COLO668 (cell line): ENCODE results near the gene ASPG.

Source experiments
- DNase-seq: peaks from one replicate; lab custom pipeline; 2025; ENCODE audit not compliant: unreplicated experiment; lab: John Stamatoyannopoulos, UW

The ASPG gene

GRCh38 chr14:104085032-104085888, at the start of gene ASPG:
Gene ASPG (plus strand): TSS chr14:104085700. CDS start chr14:104085771, 71 bp downstream.
- no peak for DNase-seq

DNA sequence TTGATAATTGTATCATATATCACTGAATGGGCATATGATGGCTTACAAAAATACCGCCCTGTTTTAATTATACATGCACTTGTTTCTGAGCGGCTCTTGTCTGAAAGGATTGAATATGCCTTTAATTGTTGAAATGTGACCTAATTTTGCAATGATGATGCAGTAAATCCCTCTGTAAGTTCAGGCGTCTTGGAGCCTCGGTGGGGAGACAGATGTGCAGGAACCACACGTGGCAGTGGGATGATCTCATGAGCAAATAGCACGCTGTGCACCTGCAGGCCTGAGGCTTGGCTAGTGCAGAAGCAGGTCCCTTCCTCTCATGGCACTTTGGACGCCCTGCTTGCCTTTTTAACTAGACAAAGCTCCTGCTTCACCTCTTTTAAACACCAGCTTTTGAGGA, 49.3 kb upstream of the ASPG start:
- DNase-seq = peak; percentile 37

DNA sequence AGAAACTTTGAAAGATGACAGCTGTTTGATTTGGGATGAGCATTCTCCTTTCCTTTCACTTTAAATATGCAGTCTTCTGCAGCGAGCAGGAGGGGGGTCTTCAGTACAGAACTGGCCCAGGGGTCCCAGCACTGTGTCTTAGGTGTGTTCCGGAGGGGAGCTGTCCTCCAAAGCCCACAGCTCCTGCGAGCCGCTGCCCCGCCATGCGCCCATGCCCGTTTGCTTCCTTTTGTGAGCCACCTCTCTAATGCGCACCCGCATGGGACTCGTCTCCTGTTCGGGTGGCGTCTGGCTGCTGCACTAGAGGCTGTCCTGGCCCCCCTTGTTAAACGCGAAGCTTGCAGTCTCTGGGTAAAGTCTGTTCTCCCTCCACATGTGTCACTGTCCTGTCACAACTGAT, 48.4 kb upstream of the ASPG start:
- no peak for DNase-seq

GRCh38 chr14:104037903-104038302, 47.6 kb upstream of the ASPG start:
- DNase-seq = no peak

GRCh38 chr14:104039214-104039613, 46.3 kb upstream of the ASPG start:
- no peak for DNase-seq

DNA sequence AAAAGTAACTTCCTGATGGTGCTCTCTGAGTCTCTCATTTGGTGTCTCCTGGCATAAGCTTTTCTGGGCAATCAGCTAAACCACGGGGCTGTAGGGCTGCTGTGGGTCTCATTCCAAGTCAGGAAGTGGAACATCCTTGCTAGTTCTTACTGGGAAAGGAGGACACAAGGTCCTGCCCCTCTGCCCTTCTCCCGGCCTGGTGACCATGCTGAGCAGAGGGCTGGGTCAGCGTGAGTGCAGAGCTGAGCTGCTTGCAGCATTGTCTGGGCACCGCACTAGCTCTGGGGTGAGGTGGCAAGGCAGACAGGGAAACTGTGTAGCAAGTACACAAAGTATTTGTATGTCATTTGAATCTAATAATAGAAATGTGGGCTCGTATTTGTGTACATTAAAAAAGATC, 45.0 kb upstream of the ASPG start:
- no peak for DNase-seq

DNA sequence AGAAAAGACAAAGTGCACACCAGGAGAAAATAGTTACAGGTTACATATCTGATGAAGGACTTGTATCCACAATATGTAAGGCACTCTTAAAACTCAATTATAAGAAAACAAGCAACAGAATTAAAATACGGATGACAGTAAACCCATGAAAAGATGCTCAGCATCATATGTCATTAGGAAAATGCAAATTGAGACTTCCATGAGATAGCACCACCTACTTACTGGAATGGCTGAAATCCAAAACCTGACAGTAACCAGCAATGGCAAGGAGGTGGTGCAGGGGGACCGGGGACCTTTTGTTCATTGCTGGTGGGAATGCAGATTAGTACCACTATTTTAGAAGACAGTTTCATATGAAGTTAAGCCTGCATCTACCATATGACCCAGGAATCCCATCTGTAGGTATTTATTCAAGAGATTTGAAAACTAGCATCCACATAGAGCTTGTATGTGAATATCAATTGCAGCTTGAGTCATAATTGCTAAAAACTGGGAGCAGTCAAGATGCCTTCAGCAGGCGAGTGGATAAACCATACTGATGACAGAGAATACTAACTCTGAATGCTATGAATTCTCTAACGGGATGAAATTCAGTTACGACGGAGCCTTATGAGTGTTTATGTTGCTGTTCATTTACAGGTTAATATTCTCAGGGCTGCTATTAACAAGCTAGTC, 43.9 kb upstream of the ASPG start:
- DNase-seq = no peak

GRCh38 chr14:104044016-104044415, 41.5 kb upstream of the ASPG start:
- DNase-seq = no peak

DNA sequence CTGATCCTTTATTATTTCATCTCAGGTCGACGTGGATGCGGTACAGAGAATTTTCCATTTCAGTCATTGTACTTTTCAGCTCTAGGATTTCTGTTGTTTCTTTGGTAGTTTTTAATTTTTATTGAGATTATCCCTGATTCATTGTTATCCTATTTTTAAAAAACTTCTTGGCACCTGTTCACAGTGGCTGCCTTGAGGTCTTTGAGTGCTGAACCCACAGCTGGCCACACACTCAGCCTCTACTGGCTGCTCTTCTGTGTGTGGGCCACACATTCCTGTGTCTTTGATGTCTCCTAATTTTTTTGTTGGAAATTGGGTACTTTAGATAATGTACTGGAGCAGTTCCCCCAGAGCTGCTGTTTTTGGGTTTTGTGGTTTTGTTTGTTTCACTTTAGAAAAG, 37.7 kb upstream of the ASPG start:
- DNase-seq = no peak

DNA sequence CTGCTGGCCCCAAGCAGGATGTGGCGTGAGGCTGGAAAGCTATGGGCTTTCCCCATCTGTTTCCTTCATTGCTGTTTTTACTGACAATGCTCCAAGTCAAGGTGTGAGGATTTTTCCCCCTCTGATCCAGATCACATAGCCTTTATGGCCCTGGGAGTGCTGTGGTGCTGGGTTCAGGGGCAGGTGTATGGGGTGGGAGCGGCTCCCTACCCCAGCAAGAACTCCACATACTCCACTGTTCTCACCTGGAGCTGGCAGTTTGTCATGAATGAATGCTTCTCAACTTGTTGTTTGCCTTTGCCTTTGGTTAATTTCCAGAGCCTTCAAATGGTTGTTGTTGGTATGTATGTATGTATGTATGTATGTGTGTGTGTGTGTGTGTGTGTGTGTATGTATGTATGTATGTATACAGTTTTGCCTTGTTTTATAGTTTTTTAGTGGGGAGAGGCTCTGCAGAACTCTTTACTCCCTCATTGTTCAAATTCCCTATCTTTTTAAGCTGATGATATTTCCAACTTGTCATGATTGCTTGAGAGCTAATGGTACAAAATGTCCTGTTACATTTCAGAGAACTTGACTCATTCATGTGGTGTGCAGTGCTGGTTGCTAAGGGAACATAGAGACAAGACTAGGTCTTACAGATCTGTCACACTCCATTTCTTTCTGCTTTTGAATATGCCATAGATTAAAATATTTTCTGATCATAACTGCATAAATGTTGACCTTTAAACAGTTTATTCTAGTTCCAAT, 36.6 kb upstream of the ASPG start:
- no peak for DNase-seq

DNA sequence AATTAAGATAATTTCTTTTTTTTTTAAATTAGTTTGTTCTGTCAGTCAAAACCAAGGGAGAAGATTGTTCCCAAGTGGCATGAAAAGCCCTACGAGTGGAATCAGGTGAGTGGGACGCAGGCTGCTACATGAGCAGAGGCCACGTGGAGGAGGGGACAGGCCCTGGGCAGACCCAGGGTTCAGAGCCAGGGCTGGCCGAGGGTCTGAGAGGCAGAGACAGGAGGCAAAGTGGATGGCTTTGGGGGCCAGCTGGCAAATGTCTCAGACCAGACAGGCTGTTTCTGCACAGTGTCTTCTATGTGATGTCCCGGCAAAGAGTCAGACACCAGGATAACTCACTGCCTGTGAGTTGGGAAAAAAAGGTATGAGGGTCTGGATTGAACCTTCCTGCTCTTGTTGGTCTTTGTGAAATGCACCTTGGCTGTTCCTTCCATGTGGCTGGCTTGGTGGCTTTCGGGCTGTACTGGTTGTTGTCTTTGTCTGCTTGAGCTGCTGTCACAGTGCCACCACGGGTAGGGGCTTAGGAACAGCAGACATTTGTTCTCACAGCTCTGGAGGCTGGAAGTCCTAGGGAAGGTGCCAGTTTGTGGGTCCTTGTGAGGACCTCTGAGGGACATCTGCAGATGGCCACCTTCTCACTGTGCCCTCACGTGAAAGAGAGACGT, 35.8 kb upstream of the ASPG start:
- no peak for DNase-seq

DNA sequence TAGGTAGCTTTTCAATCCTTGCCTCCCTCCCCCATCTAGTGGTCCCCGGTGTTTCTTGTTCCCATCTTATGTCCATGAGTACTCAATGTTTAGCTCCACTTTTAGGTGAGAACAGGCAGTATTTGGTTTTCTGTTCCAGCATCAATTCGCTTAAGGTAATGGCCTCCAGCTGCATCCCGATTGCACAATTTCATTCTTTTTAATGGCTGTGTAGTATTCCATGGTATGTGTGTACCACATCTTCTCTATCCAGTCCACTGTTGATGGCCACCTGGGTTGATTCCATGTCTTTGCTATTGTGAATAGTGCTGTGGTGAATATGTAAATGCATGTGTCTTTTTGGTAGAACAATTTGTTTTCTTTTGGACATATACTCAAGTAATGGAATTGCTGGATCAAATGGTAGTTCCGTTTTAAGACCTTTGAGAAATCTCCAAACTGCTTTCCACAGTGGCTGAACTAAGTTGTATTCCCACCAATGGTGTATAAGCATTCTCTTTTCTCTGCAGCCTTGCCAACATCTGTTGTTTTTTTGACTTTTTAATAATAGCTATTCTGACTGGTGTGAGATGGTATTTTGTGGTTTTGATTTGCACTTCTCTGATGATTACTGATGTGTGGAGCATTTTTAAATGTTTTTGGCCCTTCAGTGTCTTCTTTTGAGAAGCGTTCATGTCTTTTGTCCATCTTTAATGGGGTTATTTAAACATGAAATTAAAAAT, 34.2 kb upstream of the ASPG start:
- DNase-seq = no peak

DNA sequence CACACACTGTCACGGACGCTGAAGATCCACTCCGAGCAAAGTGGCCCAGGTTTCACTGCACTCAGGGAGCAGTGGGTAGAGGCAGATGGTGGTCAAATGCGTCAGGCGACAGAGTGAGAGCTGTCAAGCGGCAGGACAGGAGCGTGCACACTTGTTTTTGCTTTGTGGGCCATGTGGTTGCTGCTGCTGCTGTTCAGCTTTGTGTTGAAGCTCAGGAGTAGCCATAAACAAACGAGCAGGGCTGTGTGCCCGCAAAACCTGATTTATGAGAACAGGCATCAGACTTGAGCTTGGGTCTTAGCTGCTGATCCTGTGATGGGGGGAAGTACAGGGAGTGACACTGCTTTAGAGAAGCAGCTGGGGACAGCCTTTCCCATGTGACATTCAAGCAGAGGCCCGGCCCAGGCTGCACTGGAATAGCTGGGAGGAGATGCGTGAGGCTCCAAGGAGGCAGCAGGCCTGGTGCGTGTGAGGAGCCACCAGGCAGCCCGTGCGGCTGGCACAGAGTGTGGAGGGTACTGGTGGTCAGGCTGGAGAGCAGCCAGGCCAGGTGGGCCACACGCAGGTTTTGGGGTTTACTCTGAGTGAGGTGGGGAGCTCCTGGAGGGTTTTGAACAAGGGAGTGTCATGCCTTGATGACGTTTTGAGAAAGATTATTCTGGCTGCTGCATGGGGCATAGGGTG, 31.1 kb upstream of the ASPG start:
- no peak for DNase-seq

DNA sequence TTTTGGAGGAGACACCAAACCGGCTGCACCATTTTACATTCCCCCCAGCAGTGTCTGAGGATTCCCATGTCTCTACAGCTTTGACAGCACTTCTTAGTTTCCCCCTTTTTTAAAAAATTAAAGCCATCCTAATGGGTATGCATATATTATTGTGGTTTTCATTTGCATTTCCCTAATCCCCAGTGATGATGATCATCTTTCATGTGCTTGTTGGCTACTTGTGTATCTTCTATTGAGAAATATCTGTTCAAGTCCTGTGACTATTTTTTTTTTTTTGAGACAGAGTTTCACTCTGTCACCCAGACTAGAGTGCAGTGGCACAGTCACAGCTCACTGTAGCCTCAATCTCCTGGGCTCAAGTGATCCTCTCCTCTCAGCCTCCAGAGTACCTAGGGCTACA, 23.2 kb upstream of the ASPG start:
- DNase-seq = no peak

- no peak for DNase-seq
These were observed 21.5 kb upstream of the ASPG start for GRCh38 chr14:104064003-104064402.

DNA sequence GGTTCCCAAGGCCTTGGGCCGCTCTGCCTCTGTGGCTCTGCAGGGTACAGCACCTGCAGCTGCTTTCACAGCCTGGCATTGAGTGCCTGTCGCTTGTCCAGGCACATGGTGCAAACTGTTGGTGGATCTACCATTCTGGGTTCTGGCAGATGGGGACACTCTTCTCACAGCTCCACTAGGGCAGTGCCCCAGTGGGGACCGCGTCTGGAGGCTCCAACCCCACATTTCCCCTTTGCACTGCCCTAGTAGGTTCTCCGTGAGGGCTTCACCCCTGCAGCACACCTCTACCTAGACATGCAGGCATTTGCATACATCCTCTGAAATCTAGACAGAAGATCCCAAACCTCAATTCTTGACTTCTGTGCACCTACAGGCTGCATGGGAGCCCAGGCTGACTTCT, 19.2 kb upstream of the ASPG start:
- DNase-seq = no peak

GRCh38 chr14:104066719-104067295, 18.7 kb upstream of the ASPG start:
- DNase-seq = no peak

GRCh38 chr14:104069541-104069940, 16.0 kb upstream of the ASPG start:
- no peak for DNase-seq

DNA sequence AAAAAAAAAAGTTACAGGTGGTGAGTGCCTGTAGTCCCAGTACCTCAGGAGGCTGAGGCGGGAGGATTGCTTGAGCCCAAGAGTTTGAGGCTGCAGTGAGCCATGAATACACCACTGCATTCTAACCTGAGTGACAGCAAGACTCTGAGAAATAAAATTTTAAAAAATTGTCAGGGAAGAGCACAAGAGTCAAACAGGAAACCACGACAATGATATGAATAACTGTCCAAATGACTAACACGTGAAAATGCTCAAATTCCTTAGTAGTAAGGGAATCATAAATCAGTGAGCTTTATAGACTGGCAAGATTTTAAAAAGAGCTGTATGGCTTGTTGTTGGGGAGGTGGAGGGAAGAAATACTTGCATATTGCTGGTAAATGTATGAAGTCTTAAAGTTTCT, 12.9 kb upstream of the ASPG start:
- no peak for DNase-seq

DNA sequence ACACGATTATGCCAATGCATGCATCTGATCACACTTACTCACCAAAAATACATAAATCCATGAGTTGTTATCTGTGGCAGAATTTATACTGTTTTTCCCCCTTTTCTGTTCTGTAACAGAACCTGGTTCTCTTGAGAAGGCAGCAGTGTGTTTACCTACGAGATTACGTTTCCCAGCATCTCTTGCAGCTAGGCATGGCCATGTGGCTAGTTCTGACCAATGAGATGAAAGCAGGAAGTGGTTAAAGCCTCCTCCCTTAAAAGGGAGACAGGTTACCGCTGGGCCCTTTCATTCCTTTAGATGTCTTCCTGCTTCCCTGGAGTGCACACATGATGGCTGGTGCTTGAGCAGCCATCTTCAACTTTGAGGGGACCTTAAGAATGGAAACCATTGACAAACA, 11.7 kb upstream of the ASPG start:
- no peak for DNase-seq
